ENCODE data around the gene ITIH4. TPM values are rescaled to one million over a fixed set of nuclear protein-coding genes. Genes with fewer than 3 reads are reported as not detected.

Gene ITIH4
- total RNA-seq, 1 donor from 2014 or later, result 1.1 TPM

- peaks cover 17% of the 10 kb centered on the region for H3K4me1 Mint-ChIP-seq
- Histone ChIP-seq H4K20me1 (ENCODE audit: low read depth) (no peaks in the 10 kb centered on the region), H2AFZ (replicated peaks) (no peak overlapping the region), H3K4me1 (peaks cover 10% of the 10 kb centered on the region), H3K4me3 (no peak overlapping the region), H3K4me2 (no peak overlapping the region), H3K36me3 (no peaks in the 10 kb centered on the region), H3K9me3 (ENCODE audit: low read depth) (no peaks in the 10 kb centered on the region), H3K9ac (no peak overlapping the region), H3K27ac (no peak overlapping the region), H3K79me2 (ENCODE audit: low read depth) (no peaks in the 10 kb centered on the region), H3K27me3 (no peaks in the 10 kb centered on the region), H3F3A (ENCODE audit: low read depth) (peaks cover 4% of the 10 kb centered on the region)
- no peaks in the 10 kb centered on the region for H3K9me3 Mint-ChIP-seq
- H3K27ac Mint-ChIP-seq, result no peak overlapping the region
- no peaks in the 10 kb centered on the region for H3K36me3 Mint-ChIP-seq
- no peak for DNase-seq (ENCODE audit: low spot score)
- TF ChIP-seq EZH2phosphoT487 (IDR thresholded peaks at IDR 0.05), result no peak
- no peak for TF ChIP-seq EZH2 (IDR thresholded peaks at IDR 0.05)
- TF ChIP-seq CTCF (IDR thresholded peaks at IDR 0.05), result no peak
- H3K4me3 Mint-ChIP-seq, result no peak overlapping the region
- peaks cover 4% of the 10 kb centered on the region for H3K27me3 Mint-ChIP-seq (ENCODE audit: insufficient read depth, low read depth)
These were observed 14.3 kb downstream of the ITIH4 start for GRCh38 chr3:52816199-52816598.

GRCh38 chr3:52813810-52814209, 16.7 kb downstream of the ITIH4 start:
- Histone ChIP-seq H3K36me3 (no peaks in the 10 kb centered on the region), H3K27me3 (no peaks in the 10 kb centered on the region), H3K9me3 (ENCODE audit: low read depth) (no peaks in the 10 kb centered on the region), H3K79me2 (ENCODE audit: low read depth) (no peaks in the 10 kb centered on the region), H2AFZ (replicated peaks) (no peak overlapping the region), H3K4me3 (no peak overlapping the region), H3K9ac (no peak overlapping the region), H3K4me2 (no peak overlapping the region), H3K27ac (no peak overlapping the region), H4K20me1 (ENCODE audit: low read depth) (no peaks in the 10 kb centered on the region), H3F3A (ENCODE audit: low read depth) (no peaks in the 10 kb centered on the region), H3K4me1 (no peaks in the 10 kb centered on the region)
- DNase-seq (ENCODE audit: low spot score), result no peak
- Mint-ChIP-seq H3K9me3 (no peaks in the 10 kb centered on the region), H3K4me3 (no peak overlapping the region), H3K27me3 (ENCODE audit: insufficient read depth, low read depth) (peaks cover 7% of the 10 kb centered on the region), H3K4me1 (peaks cover 4% of the 10 kb centered on the region), H3K36me3 (no peaks in the 10 kb centered on the region), H3K27ac (no peak overlapping the region)
- no peak for TF ChIP-seq EZH2phosphoT487 (IDR thresholded peaks at IDR 0.05)

GRCh38 chr3:52811452-52812011, 18.9 kb downstream of the ITIH4 start:
- no peaks in the 10 kb centered on the region for H3K79me2 ChIP-seq (ENCODE audit: low read depth)
- H3K27ac ChIP-seq, result no peak overlapping the region
- Mint-ChIP-seq H3K4me1 (no peaks in the 10 kb centered on the region), H3K4me3 (peak overlapping the region; percentile 24), H3K9me3 (no peaks in the 10 kb centered on the region), H3K27ac (no peak overlapping the region), H3K27me3 (ENCODE audit: insufficient read depth, low read depth) (peaks cover 7% of the 10 kb centered on the region), H3K36me3 (no peaks in the 10 kb centered on the region)
- H3K4me2 ChIP-seq, result no peak overlapping the region
- H3K9ac ChIP-seq, result no peak overlapping the region
- no peaks in the 10 kb centered on the region for H3K27me3 ChIP-seq
- H3K4me1 ChIP-seq, result no peaks in the 10 kb centered on the region
- no peaks in the 10 kb centered on the region for H3K9me3 ChIP-seq (ENCODE audit: low read depth)
- no peak for DNase-seq (ENCODE audit: low spot score)
- no peaks in the 10 kb centered on the region for H4K20me1 ChIP-seq (ENCODE audit: low read depth)
- no peaks in the 10 kb centered on the region for H3K36me3 ChIP-seq
- H3K4me3 ChIP-seq, result no peak overlapping the region
- no peak for TF ChIP-seq EZH2 (IDR thresholded peaks at IDR 0.05)
- no peak for TF ChIP-seq CTCF (IDR thresholded peaks at IDR 0.05)
- no peak for TF ChIP-seq EZH2phosphoT487 (IDR thresholded peaks at IDR 0.05)
- no peaks in the 10 kb centered on the region for H3F3A ChIP-seq (ENCODE audit: low read depth)
- no peak overlapping the region for H2AFZ ChIP-seq (replicated peaks)

- Histone ChIP-seq H3K27ac (no peak overlapping the region), H2AFZ (replicated peaks) (no peak overlapping the region), H3K36me3 (no peaks in the 10 kb centered on the region), H3K4me3 (no peak overlapping the region), H3K27me3 (no peaks in the 10 kb centered on the region), H3K79me2 (ENCODE audit: low read depth) (no peaks in the 10 kb centered on the region), H3K4me2 (no peak overlapping the region), H4K20me1 (ENCODE audit: low read depth) (no peaks in the 10 kb centered on the region), H3K9ac (no peak overlapping the region), H3K4me1 (no peaks in the 10 kb centered on the region), H3F3A (ENCODE audit: low read depth) (no peaks in the 10 kb centered on the region), H3K9me3 (ENCODE audit: low read depth) (no peaks in the 10 kb centered on the region)
- Mint-ChIP-seq H3K4me1 (no peaks in the 10 kb centered on the region), H3K9me3 (no peaks in the 10 kb centered on the region), H3K27ac (no peak overlapping the region), H3K27me3 (ENCODE audit: insufficient read depth, low read depth) (peaks cover 7% of the 10 kb centered on the region), H3K36me3 (no peaks in the 10 kb centered on the region), H3K4me3 (no peak overlapping the region)
- TF ChIP-seq EZH2 (IDR thresholded peaks at IDR 0.05) (no peak), CTCF (IDR thresholded peaks at IDR 0.05) (no peak), EZH2phosphoT487 (IDR thresholded peaks at IDR 0.05) (no peak)
- DNase-seq (ENCODE audit: low spot score), result no peak
These were observed 19.5 kb downstream of the ITIH4 start for GRCh38 chr3:52810923-52811322.
